ENCODE data around the gene GLIS1.

GRCh38 chr1:53722025-53722424 lies 16.9 kb downstream of the GLIS1 start:
- TF ChIP-seq CTCF (IDR thresholded peaks at IDR 0.05; ENCODE audit: borderline replicate concordance, extremely low read depth, low read length, poor library complexity, severe bottlenecking): no peak
- TF ChIP-seq EZH2 (IDR thresholded peaks at IDR 0.05; ENCODE audit: borderline replicate concordance, low read depth, low read length, severe bottlenecking): no peak

Measured in DND-41 (cell line).